ENCODE data around the gene PAN3. TPM values are rescaled to one million over a fixed set of nuclear protein-coding genes. Genes with fewer than 3 reads are reported as not detected.

Gene PAN3
- total RNA-seq, 6 donors from 2014 or later: 30.2 to 69.1 (median 34.1) TPM

GRCh38 chr13:28314879-28315278 is 176.5 kb downstream of the PAN3 start:
- no peak overlapping the region for H3K4me3 ChIP-seq
- TF ChIP-seq POLR2AphosphoS5 (IDR thresholded peaks at IDR 0.05) (no peak), POLR2A (IDR thresholded peaks at IDR 0.05) (no peak), CTCF (IDR thresholded peaks at IDR 0.05) (no peak), EP300 (IDR thresholded peaks at IDR 0.05) (no peak)
- H3K27ac ChIP-seq: no peak overlapping the region
- WGBS, 2 donors: 96 to 97% methylated on average over 6 of the region's 6 CpGs
- H3K9me3 ChIP-seq: no peaks in the 10 kb centered on the region
- H3K4me1 ChIP-seq: peaks cover 0 to 4% (median 0%) of the 10 kb centered on the region in 4 donors
- ATAC-seq (ENCODE audit: low FRiP score in 2 of 2): no peak
- H3K36me3 ChIP-seq: peaks cover 0 to 10% (median 0%) of the 10 kb centered on the region in 4 donors
- no peaks in the 10 kb centered on the region for H3K27me3 ChIP-seq
- no peak for DNase-seq

- H3K9me3 ChIP-seq: no peaks in the 10 kb centered on the region
- no peak for TF ChIP-seq POLR2AphosphoS5 (IDR thresholded peaks at IDR 0.05)
- no peak for TF ChIP-seq CTCF (IDR thresholded peaks at IDR 0.05)
- no peak for TF ChIP-seq POLR2A (IDR thresholded peaks at IDR 0.05)
- no peak for TF ChIP-seq EP300 (IDR thresholded peaks at IDR 0.05)
- 41 to 57% methylated on average over 5 of the region's 5 CpGs for WGBS, 2 donors
- ATAC-seq (ENCODE audit: low FRiP score in 2 of 2) (peak in 1 of 2 donors; percentile 29), DNase-seq (no peak)
- no peak overlapping the region for H3K4me3 ChIP-seq
- H3K27me3 ChIP-seq: no peaks in the 10 kb centered on the region
- peaks cover 0 to 4% (median 0%) of the 10 kb centered on the region in 4 donors for H3K4me1 ChIP-seq
- H3K36me3 ChIP-seq: peaks cover 0 to 14% (median 0%) of the 10 kb centered on the region in 4 donors
- no peak overlapping the region for H3K27ac ChIP-seq
These were observed 177.8 kb downstream of the PAN3 start for GRCh38 chr13:28316129-28316528.

- no peaks in the 10 kb centered on the region for H3K9me3 ChIP-seq
- no peak overlapping the region for H3K4me3 ChIP-seq
- WGBS, 2 donors: 80 to 97% methylated on average over 5 to 7 of the region's 7 CpGs
- no peaks in the 10 kb centered on the region for H3K27me3 ChIP-seq
- H3K4me1 ChIP-seq: peaks cover 0 to 4% (median 1%) of the 10 kb centered on the region in 4 donors
- H3K27ac ChIP-seq: no peak overlapping the region
- H3K36me3 ChIP-seq: peaks cover 0 to 14% (median 0%) of the 10 kb centered on the region in 4 donors
- TF ChIP-seq EP300 (IDR thresholded peaks at IDR 0.05) (no peak), POLR2A (IDR thresholded peaks at IDR 0.05) (no peak), POLR2AphosphoS5 (IDR thresholded peaks at IDR 0.05) (no peak), CTCF (IDR thresholded peaks at IDR 0.05) (no peak)
- no peak for DNase-seq
- no peak for ATAC-seq (ENCODE audit: low FRiP score in 2 of 2)
These were observed 178.5 kb downstream of the PAN3 start for GRCh38 chr13:28316836-28317235.

GRCh38 chr13:28318496-28318895 is 180.2 kb downstream of the PAN3 start:
- WGBS, 2 donors: 71 to 86% methylated on average over 1 to 7 of the region's 7 CpGs
- TF ChIP-seq POLR2A (IDR thresholded peaks at IDR 0.05) (no peak), EP300 (IDR thresholded peaks at IDR 0.05) (no peak), CTCF (IDR thresholded peaks at IDR 0.05) (no peak), POLR2AphosphoS5 (IDR thresholded peaks at IDR 0.05) (no peak)
- no peak overlapping the region for H3K4me3 ChIP-seq
- H3K27ac ChIP-seq: no peak overlapping the region
- no peaks in the 10 kb centered on the region for H3K9me3 ChIP-seq
- peaks cover 3 to 13% (median 9%) of the 10 kb centered on the region in 4 donors for H3K4me1 ChIP-seq
- H3K27me3 ChIP-seq: no peaks in the 10 kb centered on the region
- peaks cover 0 to 14% (median 0%) of the 10 kb centered on the region in 4 donors for H3K36me3 ChIP-seq
- ATAC-seq (ENCODE audit: low FRiP score in 2 of 2) (no peak), DNase-seq (no peak)

GRCh38 chr13:28319528-28319927 is 181.2 kb downstream of the PAN3 start:
- no peak for ATAC-seq (ENCODE audit: low FRiP score in 2 of 2)
- Histone ChIP-seq H3K36me3 (peaks cover 0 to 14% (median 0%) of the 10 kb centered on the region in 4 donors), H3K9me3 (no peaks in the 10 kb centered on the region), H3K27me3 (no peaks in the 10 kb centered on the region), H3K4me3 (no peak overlapping the region), H3K27ac (no peak overlapping the region), H3K4me1 (peaks cover 8 to 21% (median 16%) of the 10 kb centered on the region in 4 donors)
- DNase-seq: no peak
- TF ChIP-seq POLR2AphosphoS5 (IDR thresholded peaks at IDR 0.05) (no peak), EP300 (IDR thresholded peaks at IDR 0.05) (no peak), POLR2A (IDR thresholded peaks at IDR 0.05) (no peak), CTCF (IDR thresholded peaks at IDR 0.05) (no peak)
- 77 to 80% methylated on average over 5 of the region's 5 CpGs for WGBS, 2 donors
